22Rv1 (cell line): ENCODE data around the gene TET2.
"Not testable (repeated sequence)": the region's sequence is repeated elsewhere in the genome, so short reads cannot be mapped to it uniquely, and the experiment has no call there.

Source experiments
- H3K27ac ChIP-seq: fragments of 450-650 bp; 2 replicates; pipeline ENCODE4 v1.5.1; 2017
- CTCF ChIP-seq: fragments of 450-650 bp; IDR thresholded peaks from 2 replicates; pipeline ENCODE4 v1.5.1; 2017; ENCODE audit warnings: mild to moderate bottlenecking
- ZFX ChIP-seq: fragments of 450-650 bp; IDR thresholded peaks from 2 replicates; pipeline ENCODE4 v1.6.1; 2017; ENCODE audit warnings: antibody characterized with exemption, borderline replicate concordance

Gene TET2

GRCh38 chr4:105282489-105282888 is 135.8 kb downstream of the TET2 start:
- TF ChIP-seq CTCF, result no peak
- TF ChIP-seq ZFX, result no peak
- no peak overlapping the region for H3K27ac ChIP-seq

GRCh38 chr4:105283501-105283900 is 136.8 kb downstream of the TET2 start:
- H3K27ac ChIP-seq, result no peak overlapping the region
- TF ChIP-seq ZFX (no peak), CTCF (no peak)

- no peak for TF ChIP-seq ZFX
- TF ChIP-seq CTCF, result no peak
- no peak overlapping the region for H3K27ac ChIP-seq
Measured at GRCh38 chr4:105288121-105288520, 141.4 kb downstream of the TET2 start.

GRCh38 chr4:105291925-105292324 is 145.2 kb downstream of the TET2 start:
- no peak overlapping the region for H3K27ac ChIP-seq
- TF ChIP-seq ZFX (no peak), CTCF (no peak)

- H3K27ac ChIP-seq, result no peak overlapping the region
- TF ChIP-seq CTCF (no peak), ZFX (no peak)
Measured at GRCh38 chr4:105293360-105293759, 146.7 kb downstream of the TET2 start.

- TF ChIP-seq CTCF (no peak), ZFX (no peak)
- H3K27ac ChIP-seq, result no peak overlapping the region
Measured at GRCh38 chr4:105296672-105297071, 150.0 kb downstream of the TET2 start.

GRCh38 chr4:105299027-105299426 is 152.4 kb downstream of the TET2 start:
- not testable (repeated sequence) for H3K27ac ChIP-seq

GRCh38 chr4:105304085-105304484 is 157.4 kb downstream of the TET2 start:
- no peak overlapping the region for H3K27ac ChIP-seq
- TF ChIP-seq ZFX, result no peak
- no peak for TF ChIP-seq CTCF
